Activated CD4-positive, alpha-beta T cell treated with anti-CD3 and anti-CD28 coated beads, Interleukin-2, amount 50 U/mL, for 1 hour (primary cell): ENCODE data around the gene GID4.

Experiments
- DNase-seq: peaks from one replicate; pipeline ENCODE4 v3.0.0-alpha.2; 2020

The GID4 gene

GRCh38 chr17:18105595-18105994 is 66.4 kb downstream of the GID4 start:
- DNase-seq = no peak

- no peak for DNase-seq
Measured at GRCh38 chr17:18106211-18106610, 67.0 kb downstream of the GID4 start.

GRCh38 chr17:18107061-18107790 is 68.0 kb downstream of the GID4 start:
- DNase-seq = no peak

GRCh38 chr17:18107971-18108370 is 68.8 kb downstream of the GID4 start:
- no peak for DNase-seq

GRCh38 chr17:18108401-18109312 is 69.4 kb downstream of the GID4 start, which contains the start of gene MYO15A:
TSS of gene MYO15A (plus strand) at chr17:18108756. CDS start at chr17:18118801, 10,045 bp downstream.
- DNase-seq = no peak

GRCh38 chr17:18109935-18110485 is 70.8 kb downstream of the GID4 start:
- DNase-seq = no peak

GRCh38 chr17:18110636-18111145 is 71.5 kb downstream of the GID4 start:
- no peak for DNase-seq

GRCh38 chr17:18111330-18111971 is 72.2 kb downstream of the GID4 start:
- no peak for DNase-seq

GRCh38 chr17:18115517-18115916 is 76.3 kb downstream of the GID4 start:
- no peak for DNase-seq

- no peak for DNase-seq
Measured at GRCh38 chr17:18116078-18116477, 76.9 kb downstream of the GID4 start.

- DNase-seq = no peak
Measured at GRCh38 chr17:18117533-18117932, 78.3 kb downstream of the GID4 start.
